Astrocyte (in vitro differentiated cells and primary cell): ENCODE measurements around the gene TBXT. TPM values are rescaled to one million over a fixed set of nuclear protein-coding genes. Genes with fewer than 3 reads are reported as not detected.
A peak's percentile ranks its signal among the peaks of the same experiment; 100 is the strongest.

ENCODE experiments used
- DNase-seq: peaks from one replicate; pipeline ENCODE4 v3.0.0-alpha.2; 2010; ENCODE audit warnings: low read depth
- FAIRE-seq: peaks from 2 replicates; lab custom pipeline; 2011; peaks lifted over from hg19 to GRCh38; lab: Jason Lieb, UNC
- H2AFZ ChIP-seq: 2 replicates; pipeline ENCODE4 v1.6.0; 2012; ENCODE audit warnings: low read depth, low read length, inconsistent platforms
- H3K27ac ChIP-seq: 2 replicates; pipeline ENCODE4 v1.5.1; 2011; ENCODE audit warnings: low read depth, low read length, inconsistent platforms
- H3K27me3 ChIP-seq: 2 replicates; pipeline ENCODE4 v1.6.0; 2011; ENCODE audit warnings: low read length, inconsistent platforms; ENCODE audit not compliant: insufficient read depth
- H3K36me3 ChIP-seq: 2 replicates; pipeline ENCODE4 v1.5.1; 2011; ENCODE audit warnings: low read length, inconsistent platforms; ENCODE audit not compliant: insufficient read depth
- H3K4me1 ChIP-seq: 2 replicates; pipeline ENCODE4 v1.5.1; 2011; ENCODE audit warnings: low read length, inconsistent platforms; ENCODE audit not compliant: insufficient read depth
- H3K4me2 ChIP-seq: 2 replicates; pipeline ENCODE4 v1.6.0; 2012; ENCODE audit warnings: low read length, inconsistent platforms
- H3K4me3 ChIP-seq: 2 replicates; pipeline ENCODE4 v1.5.1; 2011; ENCODE audit warnings: low read depth, mild to moderate bottlenecking, low read length, inconsistent platforms; ENCODE audit not compliant: insufficient read depth
- H3K79me2 ChIP-seq: 2 replicates; pipeline ENCODE4 v1.6.0; 2012; ENCODE audit warnings: mild to moderate bottlenecking, low read length, inconsistent platforms; ENCODE audit not compliant: insufficient read depth
- H3K9ac ChIP-seq: 2 replicates; pipeline ENCODE4 v1.6.0; 2012; ENCODE audit warnings: mild to moderate bottlenecking, low read length, inconsistent platforms
- H3K9me3 ChIP-seq: 2 replicates; pipeline ENCODE4 v1.5.1; 2012; ENCODE audit warnings: low read depth, mild to moderate bottlenecking, low read length, inconsistent platforms; ENCODE audit not compliant: insufficient read depth
- H4K20me1 ChIP-seq: 2 replicates; pipeline ENCODE4 v1.6.0; 2012; ENCODE audit warnings: low read length, inconsistent platforms; ENCODE audit not compliant: insufficient read depth
- H3K27ac Mint-ChIP-seq: one replicate; pipeline ENCODE4 v1.8.0; 2021; ENCODE audit warnings: mild to moderate bottlenecking, mixed read lengths; ENCODE audit not compliant: unreplicated experiment
- H3K27me3 Mint-ChIP-seq: one replicate; pipeline ENCODE4 v1.8.0; 2021; ENCODE audit warnings: low read depth, mixed read lengths; ENCODE audit not compliant: unreplicated experiment
- H3K36me3 Mint-ChIP-seq: one replicate; pipeline ENCODE4 v1.8.0; 2021; ENCODE audit warnings: low read depth, mixed read lengths; ENCODE audit not compliant: unreplicated experiment
- H3K4me1 Mint-ChIP-seq: one replicate; pipeline ENCODE4 v1.8.0; 2021; ENCODE audit warnings: low read depth, mixed read lengths; ENCODE audit not compliant: unreplicated experiment
- H3K4me3 Mint-ChIP-seq: one replicate; pipeline ENCODE4 v1.8.0; 2021; ENCODE audit warnings: mild to moderate bottlenecking, moderate library complexity, mixed read lengths; ENCODE audit not compliant: unreplicated experiment
- H3K9me3 Mint-ChIP-seq: one replicate; pipeline ENCODE4 v1.8.0; 2021; ENCODE audit warnings: mild to moderate bottlenecking, mixed read lengths; ENCODE audit not compliant: unreplicated experiment
- CTCF ChIP-seq: IDR thresholded peaks from 2 replicates; pipeline ENCODE4 v1.5.1; 2011; ENCODE audit warnings: low read depth, mild to moderate bottlenecking, inconsistent platforms, low read length, moderate library complexity; ENCODE audit not compliant: insufficient read depth
- EZH2 ChIP-seq: IDR thresholded peaks from 2 replicates; pipeline ENCODE4 v1.6.1; 2012; ENCODE audit warnings: mild to moderate bottlenecking, low read length, inconsistent platforms; ENCODE audit not compliant: insufficient read depth
- total RNA-seq: library from RNA; stranded (reverse); gene quantifications from 2 replicates; pipeline ENCODE4 v1.2.1, GENCODE V29; 2021

TBXT gene
- total RNA-seq, 1 donor from 2014 or later = not detected

DNA sequence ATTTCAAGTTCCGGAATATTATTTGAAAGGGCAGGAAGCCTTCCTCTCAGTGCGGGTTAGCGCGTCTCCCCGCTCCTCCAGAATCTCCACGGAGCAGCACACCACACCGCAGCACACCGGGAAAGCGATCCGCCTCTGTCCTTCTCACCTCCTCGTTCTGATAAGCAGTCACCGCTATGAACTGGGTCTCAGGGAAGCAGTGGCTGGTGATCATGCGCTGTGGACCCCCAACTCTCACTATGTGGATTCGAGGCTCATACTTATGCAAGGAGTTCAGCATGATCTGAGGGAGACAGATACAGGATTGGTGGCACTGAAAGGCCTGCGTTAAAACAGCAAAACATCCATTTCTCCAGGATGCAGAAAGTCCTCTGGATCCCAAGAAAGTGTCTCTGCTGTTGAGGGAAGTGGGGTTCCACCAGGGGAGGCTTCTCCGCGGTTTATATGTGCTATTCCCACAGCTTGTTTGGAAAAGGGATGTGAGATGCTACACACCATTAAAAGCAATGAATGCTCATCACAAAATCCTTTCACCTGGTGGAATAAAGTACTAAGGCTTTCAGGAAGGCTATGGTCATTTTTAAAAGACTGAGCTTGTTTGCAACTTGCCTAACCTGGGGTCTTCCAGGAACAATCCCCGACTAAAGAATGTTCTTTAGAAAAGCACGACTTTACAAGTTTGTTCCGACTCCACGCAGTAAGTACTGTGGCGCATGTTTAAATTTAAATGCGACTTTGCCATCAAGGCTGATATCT lies 1.9 kb downstream of the TBXT start:
- no peaks in the 10 kb centered on the region for H3K36me3 ChIP-seq
- FAIRE-seq (no peak), DNase-seq (no peak)
- no peaks in the 10 kb centered on the region for H4K20me1 ChIP-seq
- peaks cover 7% of the 10 kb centered on the region for H3K9me3 ChIP-seq
- no peak overlapping the region for H3K27ac ChIP-seq
- H2AFZ ChIP-seq = no peak overlapping the region
- Mint-ChIP-seq H3K27ac (no peak overlapping the region), H3K9me3 (peaks cover 7% of the 10 kb centered on the region), H3K36me3 (no peaks in the 10 kb centered on the region), H3K4me3 (no peak overlapping the region), H3K27me3 (peaks cover 77% of the 10 kb centered on the region), H3K4me1 (peaks cover 4% of the 10 kb centered on the region)
- TF ChIP-seq CTCF (no peak), EZH2 (peak; percentile 7)
- H3K4me1 ChIP-seq = no peaks in the 10 kb centered on the region
- no peak overlapping the region for H3K9ac ChIP-seq
- H3K4me2 ChIP-seq = no peak overlapping the region
- H3K4me3 ChIP-seq = no peak overlapping the region
- peaks cover 62% of the 10 kb centered on the region for H3K27me3 ChIP-seq
- H3K79me2 ChIP-seq = no peaks in the 10 kb centered on the region

GRCh38 chr6:166162599-166163342 lies 4.9 kb downstream of the TBXT start:
- no peak overlapping the region for H3K9ac ChIP-seq
- no peak overlapping the region for H3K27ac Mint-ChIP-seq
- peaks cover 39% of the 10 kb centered on the region for H3K27me3 ChIP-seq
- peaks cover 2% of the 10 kb centered on the region for H3K9me3 Mint-ChIP-seq
- FAIRE-seq (no peak), DNase-seq (no peak)
- H3K27me3 Mint-ChIP-seq = peaks cover 77% of the 10 kb centered on the region
- no peaks in the 10 kb centered on the region for H3K9me3 ChIP-seq
- no peak overlapping the region for H2AFZ ChIP-seq
- no peaks in the 10 kb centered on the region for H4K20me1 ChIP-seq
- no peaks in the 10 kb centered on the region for H3K4me1 Mint-ChIP-seq
- H3K36me3 Mint-ChIP-seq = no peaks in the 10 kb centered on the region
- no peak overlapping the region for H3K4me3 Mint-ChIP-seq
- H3K79me2 ChIP-seq = no peaks in the 10 kb centered on the region
- no peak overlapping the region for H3K4me2 ChIP-seq
- TF ChIP-seq EZH2 (no peak), CTCF (no peak)
- H3K27ac ChIP-seq = no peak overlapping the region
- H3K4me1 ChIP-seq = no peaks in the 10 kb centered on the region
- H3K36me3 ChIP-seq = no peaks in the 10 kb centered on the region
- H3K4me3 ChIP-seq = no peak overlapping the region
